ENCODE data around the gene ZMAT1.
"Not testable (repeated sequence)": the region's sequence is repeated elsewhere in the genome, so short reads cannot be mapped to it uniquely, and the experiment has no call there.

ZMAT1 gene

GRCh38 chrX:101931488-101932248 is at the start of gene ZMAT1:
ZMAT1 (minus strand) TSS chrX:101932027; CDS start chrX:101932008, 19 bp downstream.
- H3K4me3 ChIP-seq (ENCODE audit: low read depth, low read length): peak within 1 kb of the TSS; percentile 37

DNA sequence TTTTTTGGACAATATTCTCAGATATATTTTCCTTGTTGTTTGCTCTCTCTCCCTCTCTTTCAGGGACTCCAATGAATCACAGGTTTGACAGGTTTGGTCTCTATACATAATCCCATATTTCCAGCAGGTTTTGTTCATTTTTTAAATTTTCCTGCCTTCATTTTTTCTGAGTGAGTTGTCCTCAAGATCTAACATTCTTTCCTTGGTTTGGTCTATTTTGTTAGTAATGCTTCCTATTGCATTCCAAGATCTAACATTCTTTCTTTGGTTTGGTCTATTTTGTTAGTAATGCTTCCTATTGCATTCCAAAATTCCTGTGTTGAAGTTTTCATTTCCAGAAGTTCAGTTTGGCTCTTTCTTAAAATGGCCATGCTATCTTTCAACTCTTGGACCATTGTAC is 45.3 kb upstream of the ZMAT1 start:
- H3K4me3 ChIP-seq (ENCODE audit: low read depth, low read length): no peak overlapping the region

DNA sequence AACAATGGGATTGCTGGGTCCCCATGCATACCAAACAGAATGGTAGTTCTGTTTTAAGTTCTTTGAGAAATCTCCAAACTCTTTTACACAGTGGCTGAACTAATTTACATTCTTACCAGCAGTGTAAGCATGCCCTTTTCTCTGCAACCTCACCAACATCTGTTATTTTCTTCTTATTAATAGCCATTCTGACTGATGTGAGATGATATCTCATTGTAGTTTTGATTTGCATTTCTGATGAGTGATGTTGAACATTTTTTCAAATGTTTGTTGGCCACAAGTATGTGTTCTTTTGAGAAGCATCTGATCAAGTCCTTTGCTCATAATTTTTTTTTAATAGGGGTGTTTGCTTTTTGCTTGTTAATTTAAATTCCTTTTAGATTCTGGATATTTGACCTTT is 41.2 kb upstream of the ZMAT1 start:
- H3K4me3 ChIP-seq (ENCODE audit: low read depth, low read length): no peak overlapping the region

GRCh38 chrX:101964923-101965539 is 33.2 kb upstream of the ZMAT1 start:
- H3K4me3 ChIP-seq (ENCODE audit: low read depth, low read length): not testable (repeated sequence)

- H3K4me3 ChIP-seq (ENCODE audit: low read depth, low read length): no peak overlapping the region
These were observed 26.3 kb upstream of the ZMAT1 start for GRCh38 chrX:101958139-101958538.

GRCh38 chrX:101957174-101957573 is 25.3 kb upstream of the ZMAT1 start:
- H3K4me3 ChIP-seq (ENCODE audit: low read depth, low read length): no peak overlapping the region

DNA sequence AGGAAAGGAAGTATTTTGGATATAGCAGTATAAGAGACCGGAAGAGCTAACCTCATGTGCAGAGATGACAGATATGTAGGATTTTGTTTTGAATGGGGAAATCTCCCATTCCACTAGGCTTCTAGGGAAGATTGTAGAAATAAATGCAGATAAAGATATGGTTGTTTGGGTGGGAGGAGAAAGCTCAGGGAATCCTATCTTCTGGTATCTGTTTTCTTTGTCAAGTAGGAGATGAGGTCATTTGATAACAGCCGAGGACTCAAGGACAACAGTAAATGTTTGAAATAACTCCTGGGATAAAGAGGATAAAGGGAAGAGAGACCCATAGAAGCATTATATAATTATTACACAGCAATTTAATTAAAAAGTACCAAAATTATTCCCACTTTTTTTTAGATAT is 24.7 kb upstream of the ZMAT1 start:
- H3K4me3 ChIP-seq (ENCODE audit: low read depth, low read length): no peak overlapping the region

GRCh38 chrX:101950581-101950980 is 18.8 kb upstream of the ZMAT1 start:
- H3K4me3 ChIP-seq (ENCODE audit: low read depth, low read length): no peak overlapping the region

GRCh38 chrX:101932249-101932570 is 383 bp upstream of the ZMAT1 start:
- no peak overlapping the region for H3K4me3 ChIP-seq (ENCODE audit: low read depth, low read length)

GRCh38 chrX:101931136-101931487 is 715 bp downstream of the ZMAT1 start:
- peak overlapping the region; percentile 37 for H3K4me3 ChIP-seq (ENCODE audit: low read depth, low read length)

DNA sequence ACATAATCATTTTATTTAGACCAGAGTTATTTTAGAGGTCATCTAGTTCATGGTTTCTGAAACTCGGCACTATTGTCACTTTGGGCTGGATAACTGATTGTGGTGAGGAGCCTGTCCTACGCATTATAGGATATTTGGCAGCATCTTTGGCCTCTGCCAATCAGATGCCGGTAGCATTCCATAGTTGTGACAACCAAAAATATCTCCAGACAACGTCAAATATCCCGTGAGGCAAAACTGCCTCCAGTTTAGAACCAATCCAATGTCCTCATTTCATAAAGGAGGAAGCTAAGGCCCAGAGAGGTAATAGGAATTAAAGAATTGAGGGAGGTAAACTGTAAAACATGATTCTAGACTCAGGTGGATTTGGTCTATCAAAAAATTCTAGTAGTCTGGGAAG is 6.1 kb downstream of the ZMAT1 start:
- H3K4me3 ChIP-seq (ENCODE audit: low read depth, low read length): no peak overlapping the region

- no peak overlapping the region for H3K4me3 ChIP-seq (ENCODE audit: low read depth, low read length)
These were observed 13.1 kb downstream of the ZMAT1 start for GRCh38 chrX:101918751-101919150.

DNA sequence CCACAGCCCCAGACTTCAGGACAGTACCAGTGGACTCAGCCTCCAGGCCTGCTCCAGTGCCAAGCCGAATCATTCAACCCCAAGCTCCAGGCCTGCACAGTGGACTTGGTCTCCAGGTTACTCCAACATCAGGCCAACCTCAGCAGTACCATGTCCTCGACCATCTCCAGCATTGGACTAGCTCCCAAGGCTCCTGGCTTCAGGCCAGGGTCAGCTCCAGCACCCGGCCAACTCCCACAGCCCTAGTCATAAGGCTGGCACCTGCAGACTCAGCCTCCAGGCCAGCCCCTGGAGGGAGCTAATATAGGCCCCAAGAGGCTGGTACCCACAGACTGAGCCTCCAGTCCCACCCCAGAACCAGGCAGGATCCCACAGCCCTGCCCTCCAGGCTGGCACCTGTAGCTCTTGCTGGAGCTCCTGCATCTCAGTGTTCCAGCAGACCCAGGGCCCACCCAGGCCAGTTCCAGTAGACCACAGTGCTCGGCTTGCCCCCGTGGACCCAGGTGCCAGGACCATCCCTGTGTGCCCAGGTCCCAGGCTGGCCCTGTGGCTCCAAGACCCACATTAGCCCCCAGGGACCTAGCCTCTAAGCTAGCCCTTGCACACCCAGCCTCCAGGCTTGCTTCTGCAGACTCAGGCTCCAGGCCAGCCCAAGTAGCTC is 25.6 kb downstream of the ZMAT1 start:
- H3K4me3 ChIP-seq (ENCODE audit: low read depth, low read length): no peak overlapping the region

GRCh38 chrX:101904996-101905395 is 26.8 kb downstream of the ZMAT1 start:
- no peak overlapping the region for H3K4me3 ChIP-seq (ENCODE audit: low read depth, low read length)
